ENCODE data around the gene L3MBTL1. TPM values are rescaled to one million over a fixed set of nuclear protein-coding genes. Genes with fewer than 3 reads are reported as not detected.
"Not testable (repeated sequence)": the region's sequence is repeated elsewhere in the genome, so short reads cannot be mapped to it uniquely, and the experiment has no call there.

The L3MBTL1 gene
- total RNA-seq, 2 donors from 2014 or later = 4.1 to 28.2 TPM

GRCh38 chr20:43583133-43583864, 75.8 kb downstream of the L3MBTL1 start:
- Histone ChIP-seq H3K4me1 (no peaks in the 10 kb centered on the region), H3K4me3 (no peak overlapping the region), H3K9me3 (no peaks in the 10 kb centered on the region), H3K27ac (no peak overlapping the region), H3K36me3 (no peaks in the 10 kb centered on the region), H3K27me3 (no peaks in the 10 kb centered on the region)
- no peak for TF ChIP-seq CTCF (IDR thresholded peaks at IDR 0.05)
- no peak for DNase-seq (ENCODE audit: low spot score)

DNA sequence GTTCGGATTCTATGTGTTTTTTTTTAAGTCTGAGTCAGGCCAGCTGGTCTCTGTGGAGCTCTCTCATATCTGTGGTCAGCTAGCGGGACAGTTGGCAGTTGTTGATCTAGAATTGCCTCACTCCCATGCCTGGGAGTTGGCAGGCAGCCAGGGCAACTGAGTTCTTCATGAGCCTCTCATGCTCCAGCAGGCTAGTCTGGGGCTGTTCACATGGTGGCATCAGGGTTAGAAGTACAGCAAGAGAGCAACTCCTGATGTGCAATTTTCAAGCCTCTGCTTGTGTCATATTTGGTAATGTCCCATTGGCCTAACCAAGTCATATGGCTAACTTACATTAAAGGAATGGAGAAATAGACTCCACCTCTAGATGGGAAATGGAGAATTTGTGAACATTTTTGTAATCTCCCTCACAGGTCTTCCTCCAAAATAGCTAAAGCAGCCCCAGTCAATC, 76.5 kb downstream of the L3MBTL1 start:
- H3K4me1 ChIP-seq = no peaks in the 10 kb centered on the region
- H3K9me3 ChIP-seq = no peaks in the 10 kb centered on the region
- no peak for TF ChIP-seq CTCF (IDR thresholded peaks at IDR 0.05)
- H3K36me3 ChIP-seq = no peaks in the 10 kb centered on the region
- peak; percentile 88 for DNase-seq (ENCODE audit: low spot score)
- H3K27me3 ChIP-seq = no peaks in the 10 kb centered on the region
- H3K4me3 ChIP-seq = no peak overlapping the region
- no peak overlapping the region for H3K27ac ChIP-seq

GRCh38 chr20:43584448-43585136, 77.1 kb downstream of the L3MBTL1 start:
- Histone ChIP-seq H3K9me3 (no peaks in the 10 kb centered on the region), H3K4me1 (no peaks in the 10 kb centered on the region), H3K27me3 (no peaks in the 10 kb centered on the region), H3K27ac (no peak overlapping the region), H3K4me3 (no peak overlapping the region), H3K36me3 (no peaks in the 10 kb centered on the region)
- no peak for TF ChIP-seq CTCF (IDR thresholded peaks at IDR 0.05)
- DNase-seq (ENCODE audit: low spot score) = no peak

DNA sequence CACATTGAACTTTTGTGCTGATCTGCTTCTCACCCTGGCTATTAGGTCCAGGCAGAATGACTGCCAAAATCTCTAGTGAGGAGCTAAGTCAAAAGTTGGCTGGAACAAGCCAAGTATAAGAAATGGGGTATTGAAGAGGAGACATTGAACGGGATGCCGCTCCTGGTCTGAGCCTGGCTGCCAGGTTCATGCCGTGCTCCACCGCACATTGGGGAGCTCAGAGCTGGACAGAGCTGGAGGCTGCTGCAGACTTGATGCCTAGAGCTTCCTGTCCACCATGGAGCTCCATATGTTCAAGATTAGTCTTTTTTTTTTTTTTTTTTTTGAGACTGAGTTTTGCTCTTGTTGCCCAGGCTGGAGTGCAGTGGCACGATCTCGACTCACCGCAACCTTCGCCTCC, 79.1 kb downstream of the L3MBTL1 start:
- Histone ChIP-seq H3K27me3 (no peaks in the 10 kb centered on the region), H3K4me1 (peaks cover 0 to 6% of the 10 kb centered on the region in 2 donors), H3K36me3 (no peaks in the 10 kb centered on the region), H3K4me3 (no peak overlapping the region), H3K9me3 (no peaks in the 10 kb centered on the region), H3K27ac (no peak overlapping the region)
- DNase-seq (ENCODE audit: low spot score) = no peak
- TF ChIP-seq CTCF (IDR thresholded peaks at IDR 0.05) = no peak

DNA sequence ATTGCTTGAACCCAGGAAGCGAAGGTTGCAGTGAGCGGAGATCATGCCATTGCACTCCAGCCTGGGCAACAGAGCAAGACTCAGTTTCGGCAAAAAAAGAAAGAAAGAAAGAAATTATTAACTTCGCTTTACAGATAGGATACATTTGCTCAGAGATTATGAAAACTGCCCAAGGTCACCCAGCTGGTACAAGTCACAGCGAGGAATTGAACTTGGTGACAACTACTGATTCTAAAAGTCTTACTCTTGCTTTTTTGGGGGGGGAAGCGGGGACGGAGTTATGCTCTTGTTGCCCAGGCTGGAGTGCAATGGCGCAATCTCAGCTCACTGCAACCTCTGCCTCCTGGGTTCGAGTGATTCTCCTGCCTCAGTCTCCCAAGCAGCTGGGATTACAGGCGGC, 81.0 kb downstream of the L3MBTL1 start:
- H3K27me3 ChIP-seq; H3K9me3 ChIP-seq; H3K4me3 ChIP-seq; H3K36me3 ChIP-seq; H3K27ac ChIP-seq; DNase-seq (ENCODE audit: low spot score): not testable (repeated sequence)
- H3K4me1 ChIP-seq = peaks cover 0 to 11% of the 10 kb centered on the region in 2 donors

DNA sequence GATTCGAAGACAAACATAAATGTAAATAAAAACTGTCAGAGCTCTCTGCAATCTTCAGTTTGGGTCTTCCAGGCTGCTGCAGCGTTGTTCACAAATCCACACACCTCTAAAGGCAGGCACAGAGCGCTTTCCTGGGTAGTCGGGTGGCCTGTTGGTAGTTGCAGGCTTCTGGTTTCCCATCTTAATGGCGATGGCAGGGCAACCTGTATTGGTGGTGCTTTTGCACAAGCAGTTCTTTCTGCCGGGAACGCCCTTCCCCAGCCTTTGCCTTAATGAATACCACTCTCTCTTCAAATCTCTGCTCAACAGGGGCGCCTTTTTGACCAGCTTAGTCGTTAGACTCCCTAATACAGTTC, 82.5 kb downstream of the L3MBTL1 start:
- DNase-seq (ENCODE audit: low spot score) = no peak
- H3K27ac ChIP-seq = peak overlapping the region; percentile 85 to 89
- H3K9me3 ChIP-seq = no peaks in the 10 kb centered on the region
- peaks cover 0 to 11% of the 10 kb centered on the region in 2 donors for H3K4me1 ChIP-seq
- H3K36me3 ChIP-seq = peaks cover 5% of the 10 kb centered on the region
- TF ChIP-seq CTCF (IDR thresholded peaks at IDR 0.05) = no peak
- H3K27me3 ChIP-seq = no peaks in the 10 kb centered on the region
- H3K4me3 ChIP-seq = peak overlapping the region; percentile 87 to 91

Measured in right atrium auricular region (tissue), 2 donors.